GM12865 (cell line): ENCODE data around the gene FAM107B.

Experiments
- DNase-seq: peaks from one replicate; pipeline ENCODE4 v3.0.0; 2010; ENCODE audit warnings: low read depth
- H3K4me3 ChIP-seq: 2 replicates; pipeline ENCODE4 v1.5.1; 2011; ENCODE audit warnings: mild to moderate bottlenecking, low read depth, low read length, control low read depth
- TF ChIP-seq, protein P1 (sequence below): IDR thresholded peaks from 2 replicates; pipeline ENCODE4 v1.5.1; 2011; ENCODE audit warnings: low read length, control low read depth, low read depth, inconsistent platforms; ENCODE audit not compliant: insufficient read depth; ENCODE audit errors: missing control alignments

FAM107B gene

DNA sequence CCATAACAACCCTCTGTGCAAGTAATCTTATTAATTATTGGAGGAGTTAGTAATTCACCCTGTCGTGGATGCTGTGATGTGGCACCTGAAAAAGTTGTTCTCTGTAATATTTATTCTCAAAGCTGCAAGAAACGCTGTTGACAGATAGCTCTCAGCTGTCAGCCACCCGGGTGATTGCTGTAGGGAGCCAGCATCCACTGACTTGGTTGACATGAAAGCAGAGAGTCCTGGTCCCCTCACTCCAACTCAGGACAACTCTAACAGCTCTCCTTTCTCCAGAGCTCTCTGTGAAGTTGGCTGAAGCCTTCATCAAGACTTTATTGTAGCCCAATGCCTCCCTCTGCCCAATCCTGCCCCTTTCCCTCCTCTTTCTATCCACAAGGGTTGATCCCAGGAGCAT lies 98.0 kb downstream of the FAM107B start:
- DNase-seq: no peak
- TF ChIP-seq, protein P1, sequence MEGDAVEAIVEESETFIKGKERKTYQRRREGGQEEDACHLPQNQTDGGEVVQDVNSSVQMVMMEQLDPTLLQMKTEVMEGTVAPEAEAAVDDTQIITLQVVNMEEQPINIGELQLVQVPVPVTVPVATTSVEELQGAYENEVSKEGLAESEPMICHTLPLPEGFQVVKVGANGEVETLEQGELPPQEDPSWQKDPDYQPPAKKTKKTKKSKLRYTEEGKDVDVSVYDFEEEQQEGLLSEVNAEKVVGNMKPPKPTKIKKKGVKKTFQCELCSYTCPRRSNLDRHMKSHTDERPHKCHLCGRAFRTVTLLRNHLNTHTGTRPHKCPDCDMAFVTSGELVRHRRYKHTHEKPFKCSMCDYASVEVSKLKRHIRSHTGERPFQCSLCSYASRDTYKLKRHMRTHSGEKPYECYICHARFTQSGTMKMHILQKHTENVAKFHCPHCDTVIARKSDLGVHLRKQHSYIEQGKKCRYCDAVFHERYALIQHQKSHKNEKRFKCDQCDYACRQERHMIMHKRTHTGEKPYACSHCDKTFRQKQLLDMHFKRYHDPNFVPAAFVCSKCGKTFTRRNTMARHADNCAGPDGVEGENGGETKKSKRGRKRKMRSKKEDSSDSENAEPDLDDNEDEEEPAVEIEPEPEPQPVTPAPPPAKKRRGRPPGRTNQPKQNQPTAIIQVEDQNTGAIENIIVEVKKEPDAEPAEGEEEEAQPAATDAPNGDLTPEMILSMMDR: no peak
- no peak overlapping the region for H3K4me3 ChIP-seq

DNA sequence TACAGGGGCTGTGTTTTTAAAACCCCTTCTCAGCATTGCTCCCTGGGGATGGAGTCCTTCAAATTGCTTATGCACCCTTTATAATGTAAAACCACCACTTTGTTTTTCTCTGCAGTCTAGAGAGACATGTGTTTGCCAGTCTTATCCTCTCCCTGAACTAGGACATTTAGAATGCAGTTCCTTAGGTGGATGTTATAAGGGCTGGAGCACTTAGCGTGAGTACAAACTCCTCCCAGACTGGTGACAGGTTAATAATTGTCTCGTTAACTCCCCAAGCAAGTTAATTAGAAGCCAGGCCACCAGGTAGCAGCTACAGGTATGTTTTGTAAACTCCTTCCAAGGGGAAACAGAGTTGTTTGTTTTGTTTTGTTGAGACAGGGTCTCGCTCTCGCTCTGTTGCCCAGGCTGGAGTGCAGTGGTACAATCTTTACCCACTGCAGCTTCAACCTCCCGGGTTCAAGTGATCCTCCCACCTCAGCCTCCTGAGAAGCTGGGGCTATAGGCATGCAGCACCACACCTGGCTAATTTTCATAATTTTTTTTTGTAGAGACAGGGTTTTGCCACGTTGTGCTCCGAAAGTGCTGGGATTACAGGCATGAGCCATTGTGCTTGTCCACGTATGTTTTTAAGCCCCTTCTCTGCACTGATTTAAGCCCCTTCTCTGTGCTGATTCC lies 100.2 kb downstream of the FAM107B start:
- DNase-seq: no peak
- TF ChIP-seq, protein P1: no peak
- no peak overlapping the region for H3K4me3 ChIP-seq

DNA sequence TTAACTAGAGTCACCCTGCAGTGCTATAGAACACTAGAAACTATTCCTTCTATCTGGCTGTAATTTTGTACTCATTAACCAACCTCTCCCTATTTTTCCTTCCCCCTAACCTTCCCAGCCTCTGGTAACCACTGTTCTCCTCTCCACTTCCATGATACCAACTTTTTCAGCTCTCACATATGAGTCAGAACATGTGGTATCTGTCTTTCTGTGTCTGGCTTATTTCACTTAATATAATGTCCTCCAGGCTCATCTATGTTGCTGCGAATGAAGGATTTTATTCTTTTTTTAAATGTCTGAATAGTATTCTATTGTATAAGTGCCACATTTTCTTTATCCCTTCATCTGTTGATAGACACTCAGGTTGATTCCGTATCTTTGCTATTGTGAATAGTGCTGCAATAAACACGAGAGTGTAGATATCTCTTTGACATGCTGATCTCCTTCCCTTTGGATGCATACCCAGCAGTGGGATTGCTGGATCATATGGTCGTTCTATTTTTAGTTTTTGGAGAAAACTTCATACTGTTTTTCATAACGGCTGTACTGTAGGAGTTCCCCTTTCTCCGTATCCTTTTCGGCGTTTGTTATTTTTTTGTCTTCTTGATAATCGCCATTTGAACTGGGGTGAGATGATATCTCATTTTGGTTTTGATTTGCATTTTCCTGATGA lies 101.4 kb downstream of the FAM107B start:
- TF ChIP-seq, protein P1: no peak
- no peak overlapping the region for H3K4me3 ChIP-seq
- DNase-seq: no peak

DNA sequence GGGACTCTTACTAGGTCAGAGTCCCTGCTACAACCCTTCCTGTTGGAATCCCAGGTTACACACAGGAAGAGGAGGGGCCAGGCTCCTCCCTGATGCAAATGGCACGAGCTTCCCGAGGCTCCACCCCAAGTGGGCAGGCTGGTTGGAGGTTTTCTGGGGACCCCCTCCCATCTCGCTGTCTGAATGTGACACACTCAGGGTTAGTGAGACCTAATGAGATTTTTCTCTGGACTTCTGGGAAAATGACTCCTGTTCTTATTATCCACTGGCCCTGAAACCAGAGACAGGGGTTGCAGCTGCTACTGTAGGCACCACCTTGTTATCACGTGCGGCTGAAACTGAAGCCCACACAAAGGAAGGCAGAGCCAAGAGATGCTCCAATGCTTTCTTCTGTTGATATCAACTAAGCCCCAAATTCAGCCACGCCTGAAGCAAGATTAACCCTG lies 103.3 kb downstream of the FAM107B start:
- DNase-seq: no peak
- TF ChIP-seq, protein P1: no peak
- H3K4me3 ChIP-seq: no peak overlapping the region

DNA sequence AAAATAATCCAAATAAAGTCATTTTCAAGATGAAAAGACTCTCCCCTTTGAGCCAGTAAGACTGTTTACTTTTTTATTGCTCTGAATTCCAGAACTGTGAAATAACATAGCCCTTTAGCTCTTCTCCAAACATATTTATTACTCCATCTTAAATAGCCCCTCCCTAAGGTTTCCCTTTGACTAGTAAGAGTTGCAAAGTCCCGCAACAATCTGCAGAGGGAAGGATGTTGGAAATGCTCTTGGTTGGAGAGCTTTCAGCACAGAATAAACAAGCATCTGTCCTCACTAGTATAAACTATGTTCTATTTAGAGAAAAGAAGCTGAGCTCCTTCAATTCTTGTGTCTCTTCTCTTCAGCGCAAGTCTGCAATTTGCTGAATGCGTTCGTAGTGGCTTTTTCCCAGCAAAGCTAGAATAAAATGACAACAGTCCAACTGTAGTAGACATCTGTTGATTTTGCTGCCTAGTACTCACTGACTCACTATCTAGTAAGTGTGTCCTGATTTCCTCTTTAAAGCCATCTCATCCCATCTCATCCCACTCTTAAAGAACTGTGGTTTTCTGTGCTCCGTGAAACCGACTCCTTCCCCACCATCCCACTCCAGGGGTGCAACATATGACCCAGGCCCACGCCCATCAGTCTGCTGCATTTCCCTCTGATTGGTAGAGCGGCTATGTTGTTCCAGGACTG lies 104.0 kb downstream of the FAM107B start:
- no peak for DNase-seq
- H3K4me3 ChIP-seq: no peak overlapping the region
- TF ChIP-seq, protein P1: no peak

DNA sequence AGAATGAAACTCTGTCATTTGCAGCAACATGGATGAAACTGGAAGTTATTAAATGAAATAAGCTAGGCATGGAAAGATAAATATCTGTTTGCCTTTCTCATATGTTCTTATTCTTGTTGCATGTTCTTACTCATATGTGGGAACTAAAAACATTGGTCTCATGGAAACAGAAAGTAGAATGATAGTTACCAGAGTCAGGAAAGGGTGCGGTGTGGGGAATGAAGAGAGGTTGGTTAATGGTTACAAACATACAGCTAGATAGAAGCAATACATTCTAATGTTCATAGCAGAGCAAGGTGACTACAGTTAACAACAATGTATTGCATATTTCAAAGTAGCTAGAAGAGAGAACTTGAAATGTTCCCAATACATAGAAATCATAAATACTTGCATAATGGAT lies 105.1 kb downstream of the FAM107B start:
- TF ChIP-seq, protein P1: no peak
- no peak for DNase-seq
- H3K4me3 ChIP-seq: no peak overlapping the region

DNA sequence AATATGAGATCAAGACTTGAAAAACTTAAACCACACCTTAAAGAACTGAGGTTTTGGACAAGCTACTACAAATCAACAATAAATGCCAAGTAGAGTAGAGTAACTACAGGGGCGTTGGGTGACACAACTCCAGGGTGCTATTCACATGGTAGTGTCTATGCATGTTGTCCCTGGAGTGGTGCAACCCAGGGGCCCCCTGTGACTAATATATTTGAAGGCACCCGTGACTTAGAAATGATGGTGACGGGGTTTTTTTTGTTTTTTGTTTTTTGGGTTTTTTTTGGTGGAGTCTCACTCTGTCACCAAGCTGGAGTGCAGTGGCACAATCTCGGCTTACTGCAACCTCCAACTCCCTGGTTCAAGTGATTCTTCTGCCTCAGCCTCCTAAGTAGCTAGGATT lies 106.9 kb downstream of the FAM107B start:
- no peak overlapping the region for H3K4me3 ChIP-seq
- TF ChIP-seq, protein P1: no peak
- no peak for DNase-seq
